Measurements from ENCODE around the gene NRCAM. TPM values are rescaled to one million over a fixed set of nuclear protein-coding genes. Genes with fewer than 3 reads are reported as not detected.
"Not testable (repeated sequence)": the region's sequence is repeated elsewhere in the genome, so short reads cannot be mapped to it uniquely, and the experiment has no call there.

NRCAM gene
- total RNA-seq, 4 donors from 2014 or later = 1.1 to 6.1 (median 4.0) TPM

DNA sequence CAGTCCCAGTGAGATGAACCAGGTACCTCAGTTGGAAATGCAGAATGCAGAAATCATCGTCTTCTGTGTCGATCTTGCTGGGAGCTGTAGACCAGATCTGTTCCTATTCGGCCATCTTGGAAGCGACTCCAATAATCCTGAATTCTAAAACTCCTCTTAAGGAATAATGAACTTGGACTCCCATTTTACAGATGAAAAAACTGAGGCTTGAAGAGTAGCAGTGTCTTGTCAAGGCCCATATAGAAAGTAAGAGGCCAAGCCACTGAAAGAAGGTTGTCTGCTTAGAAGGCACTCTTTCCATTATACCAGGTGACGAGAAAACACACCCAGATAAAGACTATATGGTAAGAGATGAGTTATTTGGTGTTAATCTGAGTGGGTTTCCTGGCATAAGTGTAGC, 177.5 kb downstream of the NRCAM start:
- DNase-seq (ENCODE audit: low spot score in 2 of 2) = no peak
- no peak for TF ChIP-seq POLR2A (IDR thresholded peaks at IDR 0.05)
- TF ChIP-seq, protein P1, sequence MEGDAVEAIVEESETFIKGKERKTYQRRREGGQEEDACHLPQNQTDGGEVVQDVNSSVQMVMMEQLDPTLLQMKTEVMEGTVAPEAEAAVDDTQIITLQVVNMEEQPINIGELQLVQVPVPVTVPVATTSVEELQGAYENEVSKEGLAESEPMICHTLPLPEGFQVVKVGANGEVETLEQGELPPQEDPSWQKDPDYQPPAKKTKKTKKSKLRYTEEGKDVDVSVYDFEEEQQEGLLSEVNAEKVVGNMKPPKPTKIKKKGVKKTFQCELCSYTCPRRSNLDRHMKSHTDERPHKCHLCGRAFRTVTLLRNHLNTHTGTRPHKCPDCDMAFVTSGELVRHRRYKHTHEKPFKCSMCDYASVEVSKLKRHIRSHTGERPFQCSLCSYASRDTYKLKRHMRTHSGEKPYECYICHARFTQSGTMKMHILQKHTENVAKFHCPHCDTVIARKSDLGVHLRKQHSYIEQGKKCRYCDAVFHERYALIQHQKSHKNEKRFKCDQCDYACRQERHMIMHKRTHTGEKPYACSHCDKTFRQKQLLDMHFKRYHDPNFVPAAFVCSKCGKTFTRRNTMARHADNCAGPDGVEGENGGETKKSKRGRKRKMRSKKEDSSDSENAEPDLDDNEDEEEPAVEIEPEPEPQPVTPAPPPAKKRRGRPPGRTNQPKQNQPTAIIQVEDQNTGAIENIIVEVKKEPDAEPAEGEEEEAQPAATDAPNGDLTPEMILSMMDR (IDR thresholded peaks at IDR 0.05) = no peak
- intact Hi-C loops (cut with DNase I; ENCODE audit: low total_unique reads) = no loop called here
- H3K4me3 ChIP-seq (ENCODE audit: low read depth, poor library complexity, severe bottlenecking) = no peak overlapping the region
- WGBS, 2 donors = 95 to 96% methylated on average over 5 of the region's 5 CpGs

DNA sequence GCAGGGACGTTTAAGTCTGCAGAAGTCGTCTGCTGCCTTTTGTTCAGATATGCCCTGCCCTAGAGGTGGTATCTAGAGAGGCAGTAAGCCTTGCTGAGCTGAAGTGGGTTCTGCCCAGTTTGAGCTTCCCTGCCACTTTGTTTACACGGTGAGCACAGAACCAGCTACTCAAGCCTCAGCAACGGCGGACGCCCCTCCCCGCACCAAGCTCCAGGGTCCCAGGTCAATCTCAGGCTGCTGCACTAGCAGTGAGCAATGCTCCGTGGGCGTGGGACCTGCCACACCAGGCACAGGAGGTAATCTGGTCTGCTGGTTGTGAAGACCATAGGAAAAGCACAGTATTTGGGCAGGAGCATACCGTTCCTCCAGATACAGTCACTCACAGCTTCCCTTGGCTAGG, 178.0 kb downstream of the NRCAM start:
- WGBS, 2 donors = 93 to 95% methylated on average over 10 of the region's 10 CpGs
- intact Hi-C loops (cut with DNase I; ENCODE audit: low total_unique reads) = no loop called here
- TF ChIP-seq POLR2A (IDR thresholded peaks at IDR 0.05) = no peak
- TF ChIP-seq, protein P1 (IDR thresholded peaks at IDR 0.05) = no peak
- no peak for DNase-seq (ENCODE audit: low spot score in 2 of 2)
- H3K4me3 ChIP-seq (ENCODE audit: low read depth, poor library complexity, severe bottlenecking) = no peak overlapping the region

DNA sequence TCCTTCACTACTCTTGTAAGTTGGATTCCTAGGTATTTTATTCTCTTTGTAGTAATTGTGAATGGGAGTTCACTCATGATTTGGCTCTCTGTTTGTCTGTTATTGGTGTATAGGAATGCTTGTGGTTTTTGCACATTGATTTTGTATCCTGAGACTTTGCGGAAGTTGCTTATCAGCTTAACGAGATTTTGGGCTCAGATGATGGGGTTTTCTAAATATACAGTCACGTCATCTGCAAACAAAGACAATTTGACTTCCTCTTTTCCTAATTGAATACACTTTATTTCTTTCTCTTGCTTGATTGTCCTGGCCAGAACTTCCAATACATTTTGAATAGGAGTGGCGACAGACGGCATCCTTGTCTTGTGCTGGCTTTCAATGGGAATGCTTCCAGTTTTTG, 181.8 kb downstream of the NRCAM start:
- 81 to 87% methylated on average over 5 of the region's 5 CpGs for WGBS, 2 donors
- intact Hi-C loops (cut with DNase I; ENCODE audit: low total_unique reads); H3K4me3 ChIP-seq (ENCODE audit: low read depth, poor library complexity, severe bottlenecking); DNase-seq (ENCODE audit: low spot score in 2 of 2): not testable (repeated sequence)

DNA sequence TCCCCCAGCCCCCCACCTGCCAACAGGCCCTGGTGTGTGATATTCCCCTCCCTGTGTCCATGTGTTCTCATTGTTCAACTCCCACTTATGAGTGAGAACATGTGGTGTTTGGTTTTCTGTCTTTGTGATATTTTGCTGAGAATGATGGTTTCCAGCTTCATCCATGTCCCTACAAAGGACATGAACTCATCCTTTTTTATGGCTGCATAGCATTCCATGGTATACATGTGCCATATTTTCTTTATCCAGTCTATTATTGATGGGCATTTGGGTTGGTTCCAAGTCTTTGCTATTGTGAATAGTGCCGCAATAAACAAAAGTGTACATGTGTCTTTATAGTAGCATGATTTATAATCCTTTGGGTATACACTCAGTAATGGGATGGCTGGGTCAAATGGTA, 183.3 kb downstream of the NRCAM start:
- DNase-seq (ENCODE audit: low spot score in 2 of 2); intact Hi-C loops (cut with DNase I; ENCODE audit: low total_unique reads); H3K4me3 ChIP-seq (ENCODE audit: low read depth, poor library complexity, severe bottlenecking): not testable (repeated sequence)
- 96 to 100% methylated on average over 1 of the region's 1 CpG for WGBS, 2 donors

DNA sequence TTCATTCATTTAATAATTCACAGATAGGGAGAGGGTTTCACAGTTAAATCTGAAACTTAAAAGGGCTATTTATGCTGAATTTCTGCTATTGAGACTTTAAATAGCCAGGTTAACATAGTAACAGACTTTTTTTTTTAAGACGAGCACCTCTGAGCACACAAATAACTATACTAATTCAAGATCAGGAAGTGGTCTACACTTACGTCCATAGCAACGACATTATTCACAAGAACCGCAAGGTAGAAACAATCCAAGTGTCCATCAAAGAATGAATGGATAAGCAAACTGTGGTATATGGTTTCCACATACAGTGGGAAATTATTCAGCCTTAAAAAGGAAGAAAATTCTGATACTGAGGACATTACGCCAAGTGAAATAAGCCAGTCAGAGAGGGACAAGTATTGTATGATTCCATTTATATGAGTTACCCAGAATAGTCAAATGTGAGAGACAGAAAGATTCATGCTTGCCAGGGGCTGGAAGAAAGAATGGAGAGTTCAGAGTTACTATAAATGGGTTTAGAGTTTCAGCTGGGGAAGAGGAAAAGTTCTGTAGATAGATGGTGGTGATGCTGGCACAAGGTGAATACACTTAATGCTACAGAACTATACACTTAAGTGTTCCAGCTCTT, 185.7 kb downstream of the NRCAM start:
- DNase-seq (ENCODE audit: low spot score in 2 of 2) = no peak
- H3K4me3 ChIP-seq (ENCODE audit: low read depth, poor library complexity, severe bottlenecking) = no peak overlapping the region
- intact Hi-C loops (cut with DNase I; ENCODE audit: low total_unique reads) = no loop called here
- TF ChIP-seq, protein P1 (IDR thresholded peaks at IDR 0.05) = no peak
- no peak for TF ChIP-seq POLR2A (IDR thresholded peaks at IDR 0.05)
- WGBS, 2 donors = 78% methylated on average over 5 of the region's 5 CpGs

DNA sequence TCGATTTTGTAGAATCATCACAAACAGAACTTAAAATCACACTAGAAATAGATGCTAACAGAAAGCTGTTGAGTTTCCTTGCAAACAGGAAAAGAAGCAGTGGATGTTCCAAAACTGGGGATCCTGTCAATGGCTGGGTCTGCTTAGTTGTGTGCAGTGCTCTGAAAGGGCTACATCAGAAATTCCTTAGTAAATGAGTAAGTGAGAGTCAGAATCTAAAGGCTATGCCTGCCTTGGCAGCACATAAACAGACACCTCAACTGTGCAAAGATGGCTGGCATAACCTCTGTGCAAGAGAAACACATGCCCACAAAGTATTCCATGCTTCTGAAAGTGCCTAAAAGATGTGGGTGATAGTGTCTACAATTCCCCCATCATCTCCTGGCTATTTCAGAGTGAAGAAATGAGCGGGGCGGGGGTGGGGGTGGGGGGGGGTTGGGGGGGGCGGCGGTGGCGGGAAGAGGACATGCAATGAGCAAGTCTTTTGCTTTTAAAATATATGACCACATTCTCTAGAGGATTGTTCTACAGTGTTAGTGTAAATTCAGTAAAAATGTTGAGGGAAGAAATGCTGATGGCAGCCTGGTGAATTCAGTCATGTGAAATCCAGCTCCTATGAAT, 187.9 kb downstream of the NRCAM start:
- no peak for DNase-seq (ENCODE audit: low spot score in 2 of 2)
- no peak for TF ChIP-seq POLR2A (IDR thresholded peaks at IDR 0.05)
- TF ChIP-seq, protein P1 (IDR thresholded peaks at IDR 0.05) = no peak
- H3K4me3 ChIP-seq (ENCODE audit: low read depth, poor library complexity, severe bottlenecking) = no peak overlapping the region
- intact Hi-C loops (cut with DNase I; ENCODE audit: low total_unique reads) = no loop called here
- 70 to 84% methylated on average over 6 of the region's 6 CpGs for WGBS, 2 donors

DNA sequence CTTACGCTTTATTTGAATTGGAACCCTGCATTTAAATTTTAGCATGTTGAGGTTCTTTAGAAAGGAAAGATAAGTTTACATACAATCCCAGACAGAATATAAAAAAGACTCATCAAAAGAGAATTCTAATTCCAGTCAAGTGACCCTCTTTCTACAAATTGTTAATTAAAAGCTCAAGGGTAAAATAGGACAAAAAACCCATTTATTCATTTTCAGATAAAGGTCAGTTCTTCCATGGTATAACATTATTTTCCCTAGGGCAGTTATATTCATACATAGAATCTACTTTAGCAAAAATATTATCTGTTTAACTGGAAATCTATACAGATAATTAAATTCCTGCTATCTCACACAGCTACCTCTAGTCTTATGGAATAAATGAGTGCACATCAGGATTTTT, 188.6 kb downstream of the NRCAM start:
- no peak overlapping the region for H3K4me3 ChIP-seq (ENCODE audit: low read depth, poor library complexity, severe bottlenecking)
- DNase-seq (ENCODE audit: low spot score in 2 of 2) = no peak
- intact Hi-C loops (cut with DNase I; ENCODE audit: low total_unique reads) = no loop called here
- TF ChIP-seq, protein P1 (IDR thresholded peaks at IDR 0.05) = no peak
- no peak for TF ChIP-seq POLR2A (IDR thresholded peaks at IDR 0.05)
- 94 to 95% methylated on average over 1 of the region's 1 CpG for WGBS, 2 donors

Measured in lower leg skin (tissue), 4 donors.